Peyer's patch (tissue), 4 donors: Measurements from ENCODE around the gene ITPR1.

Experiments
- POLR2A ChIP-seq, 2 donors: fragments of 450-650 bp; IDR thresholded peaks; one replicate each; pipeline ENCODE4 v1.5.1; 2017; ENCODE audit warnings: antibody characterized with exemption in 2 of 2, mild to moderate bottlenecking in 2 of 2, moderate library complexity in 2 of 2
- TF ChIP-seq, protein P1 (sequence below), 6 experiments: fragments of 450-650 bp in 4 of 6; fragments of 200-600 bp in 2 of 6; sonication (generic) in 1 of 6; IDR thresholded peaks; one replicate each; pipeline ENCODE4 v1.5.1; 2017 to 2019; ENCODE audit warnings: antibody characterized with exemption in 6 of 6, mild to moderate bottlenecking in 3 of 6, moderate library complexity in 1 of 6

DNA sequence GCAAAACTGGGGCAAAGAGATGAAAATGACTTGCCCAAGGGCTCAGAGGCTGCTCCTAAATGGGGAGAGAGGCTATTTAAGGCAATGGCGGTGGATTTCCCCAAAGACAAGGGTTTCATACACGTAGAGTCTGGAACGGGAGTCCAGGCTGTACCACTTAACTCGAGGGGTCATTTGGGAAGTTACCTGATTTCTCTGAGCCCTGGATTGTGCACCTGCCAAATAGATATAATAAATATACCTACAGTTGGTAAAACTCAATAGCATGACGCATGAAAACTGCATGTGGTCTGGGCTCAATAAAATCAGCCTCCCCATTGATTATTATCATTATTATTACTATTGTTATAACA is 1.3 kb upstream of the ITPR1 start:
- TF ChIP-seq, protein P1, sequence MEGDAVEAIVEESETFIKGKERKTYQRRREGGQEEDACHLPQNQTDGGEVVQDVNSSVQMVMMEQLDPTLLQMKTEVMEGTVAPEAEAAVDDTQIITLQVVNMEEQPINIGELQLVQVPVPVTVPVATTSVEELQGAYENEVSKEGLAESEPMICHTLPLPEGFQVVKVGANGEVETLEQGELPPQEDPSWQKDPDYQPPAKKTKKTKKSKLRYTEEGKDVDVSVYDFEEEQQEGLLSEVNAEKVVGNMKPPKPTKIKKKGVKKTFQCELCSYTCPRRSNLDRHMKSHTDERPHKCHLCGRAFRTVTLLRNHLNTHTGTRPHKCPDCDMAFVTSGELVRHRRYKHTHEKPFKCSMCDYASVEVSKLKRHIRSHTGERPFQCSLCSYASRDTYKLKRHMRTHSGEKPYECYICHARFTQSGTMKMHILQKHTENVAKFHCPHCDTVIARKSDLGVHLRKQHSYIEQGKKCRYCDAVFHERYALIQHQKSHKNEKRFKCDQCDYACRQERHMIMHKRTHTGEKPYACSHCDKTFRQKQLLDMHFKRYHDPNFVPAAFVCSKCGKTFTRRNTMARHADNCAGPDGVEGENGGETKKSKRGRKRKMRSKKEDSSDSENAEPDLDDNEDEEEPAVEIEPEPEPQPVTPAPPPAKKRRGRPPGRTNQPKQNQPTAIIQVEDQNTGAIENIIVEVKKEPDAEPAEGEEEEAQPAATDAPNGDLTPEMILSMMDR (IDR thresholded peaks at IDR 0.05): no peak
- no peak for TF ChIP-seq POLR2A (IDR thresholded peaks at IDR 0.05)
